ENCODE data around the gene EMX2. TPM values are rescaled to one million over a fixed set of nuclear protein-coding genes. Genes with fewer than 3 reads are reported as not detected.

EMX2 gene
- total and polyA plus RNA-seq, 2 of the 13 experiments (the other 11 are each of a cell fraction or from before 2014, with no cell fraction given): not detected

- Histone ChIP-seq H3K4me1 (ENCODE audit: insufficient read depth, low read length) (no peaks in the 10 kb centered on the region), H2AFZ (ENCODE audit: low read length) (no peak overlapping the region), H3K79me2 (ENCODE audit: insufficient read depth, low read length) (no peaks in the 10 kb centered on the region), H3K4me2 (ENCODE audit: low read depth, low read length) (no peak overlapping the region), H3K9ac (ENCODE audit: insufficient read depth, low read depth, low read length) (no peak overlapping the region), H3K36me3 (replicated peaks in 1 of 2; ENCODE audit: control insufficient read depth in 1 of 2, insufficient read depth in 2 of 2, low read length in 2 of 2) (no peaks in the 10 kb centered on the region), H3K27me3 (ENCODE audit: control insufficient read depth in 1 of 2, insufficient read depth in 2 of 2, low read length in 2 of 2) (peaks cover 2 to 69% of the 10 kb centered on the region in 2 experiments; a peak in 3 of 5 replicates), H4K20me1 (ENCODE audit: insufficient read depth, low read length) (no peaks in the 10 kb centered on the region), H3K9me3 (ENCODE audit: low read length) (no peaks in the 10 kb centered on the region), H3K27ac (ENCODE audit: extremely low read length, insufficient read depth, low read length) (no peak overlapping the region), H3K4me3 (replicated peaks in 1 of 3; ENCODE audit: insufficient read depth in 1 of 3, low read depth in 2 of 3, low read length in 3 of 3) (no peak overlapping the region)
- no peak for DNase-seq (ENCODE audit: low spot score)
- TF ChIP-seq BCL6 (CRISPR knock-in tag; IDR thresholded peaks at IDR 0.05): no peak
- TF ChIP-seq HNRNPL (IDR thresholded peaks at IDR 0.05; ENCODE audit: low read depth, low read length): no peak
- no peak for TF ChIP-seq ZNF225 (CRISPR knock-in tag; IDR thresholded peaks at IDR 0.05)
- TF ChIP-seq REPIN1 (CRISPR knock-in tag; IDR thresholded peaks at IDR 0.05; ENCODE audit: borderline replicate concordance, low read depth): no peak
- TF ChIP-seq SNAPC5 (CRISPR knock-in tag; IDR thresholded peaks at IDR 0.05; ENCODE audit: borderline replicate concordance): no peak
- TF ChIP-seq ZNF709 (CRISPR knock-in tag; IDR thresholded peaks at IDR 0.05): no peak
- TF ChIP-seq SMAD1 (CRISPR knock-in tag; IDR thresholded peaks at IDR 0.05; ENCODE audit: borderline replicate concordance, low read depth): no peak
- no peak for TF ChIP-seq JUND (CRISPR knock-in tag; IDR thresholded peaks at IDR 0.05)
- TF ChIP-seq MXD4 (CRISPR knock-in tag; IDR thresholded peaks at IDR 0.05): no peak
- TF ChIP-seq LRRFIP1 (CRISPR knock-in tag; conservative IDR thresholded peaks at IDR 0.05): no peak
- no peak for TF ChIP-seq KLF11 (CRISPR knock-in tag; IDR thresholded peaks at IDR 0.05)
- no peak for TF ChIP-seq ZHX2 (IDR thresholded peaks at IDR 0.05; ENCODE audit: low read depth)
- no peak for TF ChIP-seq ZHX2 (CRISPR knock-in tag; IDR thresholded peaks at IDR 0.05; ENCODE audit: borderline replicate concordance)
- no peak for TF ChIP-seq GRHL1 (CRISPR knock-in tag; conservative IDR thresholded peaks at IDR 0.05)
- TF ChIP-seq KMT2A (CRISPR knock-in tag; IDR thresholded peaks at IDR 0.05): no peak
- in situ Hi-C loops (cut with HindIII; ENCODE audit: extremely low pct_ligation_motif_present, low pct_unique_long_range_greater_than_20kb): no loop called here
- BruUV-seq (replicated peaks): no TSS peak
- no peak for ATAC-seq
- no CpG with 5 or more reads among the region's 1 CpG for WGBS (ENCODE audit: low lambda C conversion rate)
- CTCF ChIA-PET (ENCODE audit: low intra/inter-chr PET ratio, low total read pairs): no interaction called here
- intact Hi-C loops (cut with micrococcal nuclease; ENCODE audit: unreplicated experiment): no loop called here
- no peak for FAIRE-seq
- POLR2A ChIA-PET: no interaction called here
These were observed 13.3 kb downstream of the EMX2 start for GRCh38 chr10:117555863-117556262.
